HG03280 (cell line): ENCODE data around the gene BLVRB.
A peak's percentile ranks its signal among the peaks of the same experiment; 100 is the strongest.
"Not testable (repeated sequence)": the region's sequence is repeated elsewhere in the genome, so short reads cannot be mapped to it uniquely, and the experiment has no call there.

Source experiments
- ATAC-seq: cut with Tn5 transposase; IDR thresholded peaks from one replicate; pipeline ENCODE4 v1.9.1; 2021; ENCODE audit warnings: mild to moderate bottlenecking, moderate library complexity; ENCODE audit not compliant: unreplicated experiment

The BLVRB gene

DNA sequence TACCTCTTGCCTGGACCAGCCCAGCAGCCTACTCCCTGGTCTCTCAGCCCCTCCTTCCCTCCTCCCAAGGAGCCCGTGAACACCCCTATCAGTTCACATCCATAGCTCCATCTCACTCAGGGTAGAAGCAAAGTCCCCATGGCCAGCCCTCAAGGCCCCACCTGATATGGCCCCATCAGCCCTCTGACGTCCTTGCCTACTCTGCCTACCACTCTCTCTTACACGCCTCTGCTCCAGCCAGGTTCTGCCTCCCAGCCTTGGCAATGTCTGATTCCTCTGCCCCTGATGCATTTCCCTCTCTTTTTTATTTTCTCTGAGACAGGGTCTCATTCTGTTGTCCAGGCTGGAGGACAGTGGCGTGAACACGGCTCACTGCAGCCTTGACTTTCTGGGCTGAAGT lies 13.5 kb downstream of the BLVRB start:
- no peak for ATAC-seq

DNA sequence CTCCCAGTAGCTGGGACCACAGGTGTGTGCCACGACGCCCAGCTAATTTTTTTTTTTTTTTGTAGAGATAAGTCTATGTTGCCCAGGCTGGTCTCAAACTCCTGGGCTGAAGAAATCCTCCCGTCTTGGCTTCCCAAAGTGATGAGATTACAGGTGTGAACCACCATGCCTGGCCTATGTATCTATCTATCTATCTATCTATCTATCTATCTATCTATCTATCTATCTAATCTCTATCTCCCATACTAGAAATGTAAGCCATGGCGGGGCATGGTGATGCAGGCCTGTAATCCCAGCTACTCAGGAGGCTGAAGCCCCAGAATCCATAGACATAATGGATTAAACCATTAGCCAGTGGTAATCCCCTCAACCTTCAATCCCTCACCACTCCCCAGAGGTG lies 14.9 kb downstream of the BLVRB start:
- ATAC-seq, result no peak

DNA sequence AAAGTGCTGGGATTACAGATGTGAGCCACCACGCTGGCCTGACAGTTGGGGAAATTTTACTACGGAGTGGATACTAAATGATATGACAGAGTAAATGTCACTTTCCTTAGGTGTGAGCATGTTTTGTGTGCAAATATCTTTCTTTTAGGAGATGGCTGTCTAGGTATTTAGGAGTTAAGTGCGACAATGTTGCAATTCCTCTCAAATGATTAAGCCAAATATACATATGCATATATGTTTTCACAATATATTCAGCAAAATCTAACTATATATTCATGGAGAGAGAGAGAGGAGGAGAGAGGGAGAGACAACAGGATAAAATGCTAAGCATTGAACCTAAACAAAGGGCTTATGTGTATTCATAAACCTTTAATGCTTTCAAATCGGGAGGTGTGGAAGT lies 16.0 kb downstream of the BLVRB start:
- ATAC-seq, result no peak

DNA sequence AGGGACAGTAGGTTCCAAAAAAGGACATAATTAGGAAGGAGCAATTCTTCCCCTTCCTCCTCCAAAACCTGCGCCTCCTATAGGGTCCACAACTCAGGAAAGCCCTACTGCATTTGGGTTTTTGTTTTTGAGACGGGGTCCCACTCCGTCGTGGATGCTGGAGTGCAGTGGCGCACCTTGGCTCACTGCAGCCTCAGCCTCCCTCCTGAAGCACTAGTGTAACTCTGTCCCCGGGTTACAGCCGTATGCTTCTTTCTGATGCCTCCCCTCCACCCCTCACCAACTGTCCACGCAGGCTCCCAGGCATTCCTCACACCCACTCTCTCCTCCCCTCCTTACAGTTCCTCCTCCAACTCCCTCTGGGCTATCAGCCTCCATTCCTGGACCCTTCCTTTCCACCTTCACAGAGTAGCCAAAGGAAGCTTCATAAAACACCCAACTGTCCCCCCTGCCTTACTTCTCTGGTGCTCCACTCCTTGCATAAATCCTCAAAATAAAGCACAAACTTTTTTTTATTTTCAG lies 19.2 kb downstream of the BLVRB start:
- ATAC-seq, result no peak

DNA sequence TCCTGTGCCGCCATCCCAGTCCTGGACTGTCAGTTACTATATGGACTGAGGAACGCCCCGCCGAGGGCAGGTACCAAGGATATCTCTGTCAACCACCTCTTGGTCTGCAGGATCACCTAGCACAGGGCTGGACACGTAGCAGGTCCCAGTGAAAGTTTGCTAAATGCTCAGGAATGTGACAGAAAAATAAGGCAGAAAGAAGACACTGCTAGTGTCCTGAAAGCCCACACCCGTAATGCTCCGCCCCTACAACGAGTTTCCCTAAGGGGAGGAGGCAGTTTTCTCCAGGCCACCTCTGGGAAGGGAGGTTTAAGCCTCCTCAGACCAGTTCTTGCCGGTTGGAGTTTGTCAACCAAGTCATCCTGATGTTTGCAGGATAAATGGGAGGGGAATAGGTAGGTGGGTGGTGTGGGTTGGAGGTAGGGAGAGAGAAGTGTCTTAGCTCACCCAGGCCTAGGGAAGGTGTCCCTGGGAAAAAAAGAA lies 19.7 kb downstream of the BLVRB start:
- ATAC-seq, result no peak

DNA sequence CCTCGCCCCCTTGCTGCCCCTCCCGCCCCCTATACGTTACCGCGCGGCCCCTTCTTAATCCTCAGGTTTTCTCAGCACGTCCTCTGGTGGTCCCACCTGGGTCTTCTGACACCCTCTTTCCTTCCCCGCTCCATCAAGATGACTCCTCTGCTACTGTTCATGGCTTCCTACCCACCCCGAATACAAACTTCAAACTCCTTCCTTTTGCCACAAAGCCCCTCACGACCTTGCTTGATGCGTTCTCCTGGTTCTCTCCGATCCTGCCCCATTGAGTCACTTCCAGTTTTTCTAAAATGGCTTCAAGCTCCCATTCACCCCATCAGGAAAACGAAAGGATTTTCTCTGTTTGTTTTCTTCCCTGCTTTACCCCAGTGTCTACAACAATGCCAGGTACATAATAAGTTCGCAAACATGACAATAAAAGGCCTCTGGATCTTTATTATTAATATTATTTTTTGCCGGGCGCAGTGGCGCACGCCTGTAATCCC lies 20.7 kb downstream of the BLVRB start:
- no peak for ATAC-seq

DNA sequence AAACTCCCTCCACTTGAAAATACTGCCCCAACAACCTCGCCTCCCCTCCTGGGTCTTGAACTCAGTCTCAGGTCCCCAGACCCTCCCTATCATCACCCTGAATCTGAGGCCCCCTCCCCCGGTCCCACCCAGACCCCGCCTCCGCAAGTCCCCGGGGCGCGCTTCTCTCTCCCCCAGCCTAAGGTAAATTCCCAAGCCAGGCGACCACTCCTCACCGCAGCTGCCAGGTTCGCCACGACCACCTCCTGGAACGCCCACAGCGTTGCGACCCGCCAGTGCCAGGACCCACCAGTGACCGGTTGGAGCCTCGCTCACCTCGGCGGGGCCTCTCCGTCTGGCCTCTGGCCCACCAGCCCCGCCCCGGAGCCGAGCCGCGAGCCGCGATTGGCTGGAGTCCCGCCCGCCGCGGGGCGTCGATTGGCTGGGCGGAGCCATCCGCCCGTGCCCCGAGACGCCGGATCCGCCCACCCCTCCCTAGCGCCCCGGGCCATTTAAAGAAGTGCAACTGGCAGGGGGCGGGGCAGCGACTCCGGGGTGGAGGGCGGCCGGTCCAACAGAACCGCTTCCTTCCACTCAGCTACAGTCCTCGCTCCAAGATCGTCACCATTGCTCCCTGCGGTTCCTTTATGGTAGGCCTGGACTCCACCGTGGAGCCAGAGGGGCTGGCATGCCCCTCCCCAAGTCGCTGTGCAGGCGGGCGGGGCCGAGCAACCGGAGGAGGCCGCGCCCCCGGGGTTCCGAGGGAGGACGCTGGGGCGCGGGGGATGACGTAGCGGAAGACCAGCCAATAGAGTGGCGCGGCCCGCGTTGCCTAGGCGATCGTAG lies 21.3 kb downstream of the BLVRB start, which contains the start of gene SERTAD3:
SERTAD3 (minus strand) TSS at position 336 of the 825 bp plus-strand sequence. CDS start 2,255 bp downstream, outside the sequence.
- ATAC-seq, result peak; percentile 73

DNA sequence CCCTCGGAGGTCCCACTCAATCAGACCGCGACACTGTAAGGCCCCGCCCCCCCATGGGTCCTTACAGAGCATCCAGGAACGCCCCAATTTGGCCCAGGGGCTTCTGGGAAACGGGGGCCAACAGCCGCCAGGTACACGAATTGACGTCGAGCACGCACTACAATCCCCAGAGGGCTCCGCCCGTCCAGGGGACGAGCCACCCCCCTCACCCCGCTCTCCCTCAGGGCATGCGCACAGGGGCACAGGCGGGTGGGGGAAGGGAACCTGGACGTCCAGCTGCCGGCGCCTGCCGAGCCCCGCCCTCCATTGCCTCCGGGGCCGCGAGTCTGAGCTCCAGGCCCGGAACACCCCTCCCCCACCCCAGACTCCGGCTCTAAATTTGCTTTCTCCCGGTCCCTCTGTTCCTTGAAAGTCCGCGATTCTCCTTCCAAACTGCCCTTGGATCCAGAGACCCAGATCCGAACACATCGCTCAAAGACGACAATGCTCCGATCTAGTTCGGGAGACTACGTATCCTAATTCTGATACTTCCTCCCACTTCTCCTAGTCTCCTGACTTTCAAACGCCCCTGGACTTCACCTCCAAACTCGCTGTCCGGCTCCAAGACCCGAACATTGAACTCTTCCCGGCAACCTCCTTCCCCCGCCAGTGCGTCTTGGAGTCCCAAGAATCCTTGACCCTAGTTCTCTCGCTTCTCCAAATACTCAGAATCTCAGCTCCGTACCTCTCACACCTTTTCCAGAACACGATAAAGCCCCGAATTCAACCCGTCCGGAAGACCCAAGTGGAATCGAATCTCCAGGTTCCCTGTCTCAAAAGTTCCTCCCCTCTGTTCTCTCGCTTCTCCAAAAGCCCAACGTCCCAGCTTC lies 22.2 kb downstream of the BLVRB start:
- peak; percentile 65 for ATAC-seq

DNA sequence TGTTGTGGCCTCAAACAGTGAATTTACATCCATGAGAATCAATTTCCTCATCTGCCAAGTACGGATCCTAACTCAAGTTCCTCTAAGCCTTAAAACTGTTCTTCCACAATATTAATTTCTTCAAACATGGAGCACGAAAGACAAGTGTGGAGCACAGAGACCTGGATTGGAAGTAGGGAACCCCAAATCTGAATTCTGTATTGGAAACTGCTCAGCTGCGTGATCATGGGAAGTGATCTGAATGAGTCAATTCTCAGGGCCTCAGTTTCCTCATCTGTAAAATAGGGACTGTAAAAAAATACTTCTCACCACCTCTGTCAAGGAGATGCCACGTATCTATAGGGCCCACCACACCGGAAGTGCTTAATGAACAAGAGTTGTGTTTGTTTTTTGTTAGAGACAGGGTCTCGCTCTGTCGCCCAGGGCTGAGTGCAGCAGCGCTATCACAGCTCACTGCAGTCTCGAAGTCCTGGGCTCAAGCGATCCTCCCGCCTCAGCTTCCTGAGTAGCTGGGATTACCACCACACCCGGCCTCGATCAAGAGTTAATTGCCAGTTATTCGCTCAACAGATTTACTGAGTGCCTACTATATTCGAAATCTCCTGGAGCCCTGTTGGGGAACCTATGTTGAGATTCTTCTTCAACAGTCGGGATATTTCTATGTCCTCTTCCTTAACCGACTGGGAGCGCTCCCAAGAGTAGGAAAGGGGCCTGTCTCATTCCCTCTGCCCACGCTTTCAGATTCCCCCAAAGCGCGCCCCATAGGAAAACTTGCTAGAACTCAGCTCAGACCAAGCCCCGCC lies 23.0 kb downstream of the BLVRB start:
- no peak for ATAC-seq

DNA sequence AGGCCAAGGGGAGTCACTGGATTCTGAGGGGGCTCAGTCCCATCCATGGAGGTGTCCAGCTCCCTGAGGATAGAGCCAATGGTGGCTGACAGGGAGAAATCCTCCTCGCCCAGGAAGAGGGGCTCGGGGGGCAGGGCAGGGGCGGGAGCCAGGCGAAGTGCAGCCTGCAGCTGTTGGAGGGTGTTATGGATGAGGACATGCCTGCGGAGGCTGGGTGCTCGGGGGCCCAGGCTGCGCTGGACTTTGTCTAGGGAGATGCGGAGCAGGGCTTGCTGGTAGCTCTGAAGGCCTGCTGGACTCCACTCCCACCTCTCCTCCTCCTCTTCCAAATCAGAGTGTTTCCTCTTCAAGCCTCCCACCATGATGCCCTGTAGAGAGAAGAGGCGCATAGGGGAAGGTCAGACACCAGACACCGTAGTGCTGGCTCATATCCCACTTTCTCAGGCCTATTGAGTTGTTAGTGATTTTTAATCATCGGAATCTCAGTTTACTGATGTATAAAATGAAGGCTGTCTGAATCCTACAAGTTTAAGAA lies 23.8 kb downstream of the BLVRB start:
- ATAC-seq, result no peak

DNA sequence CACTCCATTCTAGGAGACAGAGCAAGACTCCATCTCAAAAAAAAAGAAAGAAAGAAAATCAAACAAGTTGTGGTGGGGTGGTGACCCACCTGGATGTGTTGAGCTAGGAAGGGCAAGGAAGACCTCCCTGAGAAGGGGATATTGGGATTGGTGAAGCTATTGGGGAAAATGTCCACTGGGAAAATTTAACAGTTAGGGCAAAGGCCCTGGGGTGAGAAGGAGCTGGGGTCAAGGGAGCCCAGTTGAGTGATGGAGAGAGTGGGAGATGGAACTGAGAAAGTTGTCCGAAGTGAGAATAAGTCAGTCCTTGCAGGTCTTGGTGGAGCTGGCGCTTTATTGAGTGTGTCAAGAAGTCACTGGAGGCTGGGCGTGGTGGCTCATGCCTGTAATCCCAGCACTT lies 27.3 kb downstream of the BLVRB start:
- ATAC-seq, result no peak

DNA sequence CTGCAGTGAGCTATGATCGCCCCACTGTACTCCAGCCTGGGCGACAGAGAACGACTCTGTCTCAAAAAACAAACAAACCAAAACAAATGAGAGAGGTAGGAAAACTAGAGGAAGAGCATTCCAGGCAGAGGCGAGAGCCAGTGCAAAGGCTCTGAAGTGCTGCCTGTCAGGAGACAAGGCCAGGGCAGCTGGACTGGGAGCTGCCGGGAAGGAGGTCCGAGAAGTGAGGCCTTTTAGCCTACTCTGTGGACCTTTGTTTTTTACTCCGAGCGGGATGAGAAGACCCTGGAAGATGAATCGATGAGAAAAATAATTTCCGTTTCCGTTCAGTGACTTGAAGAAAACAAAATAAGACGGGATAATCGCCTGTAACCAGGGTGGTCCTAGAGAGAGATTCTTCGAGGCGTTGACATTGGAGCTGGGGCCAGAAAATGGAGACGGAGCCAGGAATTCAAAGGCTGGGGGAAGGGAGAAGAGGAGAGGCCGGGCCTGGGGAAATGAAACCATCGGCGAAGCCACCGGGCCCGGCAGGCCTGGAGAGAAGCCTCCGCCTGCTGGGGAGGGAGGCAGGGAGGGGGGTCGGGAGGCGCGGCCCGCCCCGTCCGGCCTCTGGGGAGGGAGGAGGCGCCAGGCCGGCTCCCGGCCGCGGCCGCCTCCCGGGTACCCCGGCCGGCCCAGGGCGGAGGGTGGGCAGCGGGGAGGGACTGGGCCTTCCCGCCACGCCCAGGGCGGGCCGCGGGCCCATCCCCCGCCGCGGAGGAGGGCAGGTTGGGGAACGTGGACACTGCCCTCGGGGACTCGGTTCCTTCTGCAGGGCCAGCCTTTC lies 31.9 kb downstream of the BLVRB start:
- ATAC-seq, result peak; percentile 69

DNA sequence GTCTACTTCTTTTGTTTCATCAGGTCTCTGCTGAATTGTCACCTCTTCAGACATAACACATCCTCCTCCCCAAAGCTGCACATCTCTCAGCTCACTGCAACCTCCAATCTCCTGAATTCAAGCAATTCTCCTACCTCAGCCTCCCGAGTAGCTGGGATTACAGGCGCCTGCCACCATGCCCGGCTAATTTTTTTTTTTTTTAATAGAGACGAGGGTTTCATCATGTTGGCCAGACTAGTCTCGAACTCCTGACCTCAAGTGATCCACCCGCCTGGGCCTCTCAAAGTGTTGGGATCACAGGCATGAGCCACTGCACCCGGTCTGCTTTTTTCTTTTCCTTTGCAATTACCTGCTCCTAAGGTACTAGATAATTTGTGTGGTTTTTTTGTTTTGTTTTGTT lies 32.8 kb downstream of the BLVRB start:
- not testable (repeated sequence) for ATAC-seq

DNA sequence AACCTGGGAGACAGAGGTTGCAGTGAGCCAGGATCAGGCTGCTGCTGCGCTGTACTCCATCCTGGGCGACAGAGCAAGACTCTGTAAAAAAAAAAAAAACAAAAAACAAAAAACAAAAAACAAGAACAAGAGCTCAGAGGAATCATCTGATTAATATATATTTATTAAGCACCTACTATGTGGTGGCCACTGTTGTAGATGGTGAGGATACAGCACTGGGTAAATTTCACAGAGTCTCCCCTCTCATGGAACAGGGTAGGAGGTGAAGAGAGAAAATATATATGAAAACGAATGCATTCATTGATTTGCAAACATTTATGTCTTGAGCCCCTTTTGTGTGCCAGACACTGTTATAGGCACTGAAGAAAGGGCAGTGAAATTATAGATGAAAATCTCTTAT lies 33.8 kb downstream of the BLVRB start:
- no peak for ATAC-seq

DNA sequence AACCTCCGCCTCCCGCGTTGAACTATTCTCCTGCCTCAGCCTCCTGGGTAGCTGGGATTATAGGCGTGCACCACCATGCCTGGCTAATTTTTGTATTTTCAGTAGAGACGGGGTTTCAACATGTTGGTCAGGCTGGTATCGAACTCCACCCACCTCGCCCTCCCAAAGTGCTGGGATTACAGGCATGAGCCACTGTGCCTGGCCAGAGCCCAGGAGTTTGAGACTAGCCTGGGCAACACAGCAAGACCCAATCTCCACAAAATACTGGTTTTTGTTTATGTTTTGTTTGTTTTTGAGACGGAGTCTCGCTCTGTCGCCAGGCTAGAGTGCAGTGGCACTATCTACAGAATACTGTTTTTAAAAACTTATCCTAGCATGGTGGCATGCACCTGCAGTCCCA lies 35.3 kb downstream of the BLVRB start:
- not testable (repeated sequence) for ATAC-seq

DNA sequence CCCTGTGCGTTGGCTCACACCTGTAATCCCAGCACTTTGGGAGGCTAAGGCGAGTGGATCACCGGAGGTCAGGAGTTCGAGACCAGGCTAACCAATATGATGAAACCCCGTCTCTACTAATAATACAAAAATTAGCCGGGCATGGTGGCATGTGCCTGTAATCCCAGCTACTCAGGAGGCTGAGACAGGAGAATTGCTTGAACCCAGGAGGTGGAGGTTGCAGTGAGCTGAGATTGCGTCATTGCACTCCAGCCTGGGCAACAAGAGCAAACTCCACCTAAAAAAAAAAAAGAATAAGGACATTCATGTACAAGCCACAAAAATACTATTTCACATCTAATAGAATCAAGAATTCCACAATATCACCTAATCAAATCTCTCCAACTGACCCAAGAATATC lies 37.3 kb downstream of the BLVRB start:
- not testable (repeated sequence) for ATAC-seq

DNA sequence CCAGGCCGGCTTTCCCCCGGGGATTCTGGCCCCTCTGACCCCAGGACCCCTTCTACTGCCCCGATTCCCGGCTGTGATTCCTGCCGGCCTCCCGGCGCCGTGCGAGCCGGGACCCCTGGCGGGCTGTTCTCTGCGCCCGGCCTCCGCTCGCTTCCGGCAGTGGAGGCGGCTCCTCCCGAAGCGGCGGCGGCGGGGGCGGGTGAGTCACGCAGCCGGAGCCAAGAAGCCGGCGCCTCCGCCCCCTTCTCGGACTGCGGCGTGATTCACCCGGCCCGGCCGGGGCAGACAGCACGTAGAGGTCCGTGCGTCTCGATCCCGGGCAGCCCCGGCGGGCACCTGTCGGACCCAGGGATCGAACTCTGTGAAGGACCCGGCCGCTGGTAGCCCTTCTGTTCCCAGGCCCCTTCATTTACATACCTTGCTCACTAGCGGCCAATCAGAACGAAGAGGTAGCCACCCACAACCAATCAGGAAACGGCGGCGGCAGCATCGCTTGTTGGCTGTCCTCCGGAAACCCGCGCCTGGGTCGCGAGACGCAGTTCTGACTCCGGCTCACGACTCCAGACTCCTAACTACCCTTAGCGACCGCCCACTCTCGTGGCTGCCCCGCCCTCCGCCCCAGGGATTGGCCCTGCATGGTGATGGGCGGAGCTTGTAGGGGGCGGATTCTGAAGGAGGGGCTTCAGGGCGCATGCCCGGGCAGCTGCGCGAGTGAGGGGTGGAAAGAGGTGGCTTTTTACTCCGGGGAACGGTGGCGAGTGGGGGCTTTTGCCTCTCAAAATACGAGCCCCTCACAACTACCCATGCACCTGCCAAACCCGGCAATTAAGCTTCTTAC lies 39.9 kb downstream of the BLVRB start, which contains the start of gene SERTAD1:
SERTAD1 (minus strand) TSS at position 543 of the 838 bp plus-strand sequence. CDS start 2,446 bp downstream, outside the sequence.
- peak; percentile 88 for ATAC-seq
